ENCODE data around the gene CMAS.
A peak's percentile ranks its signal among the peaks of the same experiment; 100 is the strongest.
"Not testable (repeated sequence)": the region's sequence is repeated elsewhere in the genome, so short reads cannot be mapped to it uniquely, and the experiment has no call there.

Gene CMAS

DNA sequence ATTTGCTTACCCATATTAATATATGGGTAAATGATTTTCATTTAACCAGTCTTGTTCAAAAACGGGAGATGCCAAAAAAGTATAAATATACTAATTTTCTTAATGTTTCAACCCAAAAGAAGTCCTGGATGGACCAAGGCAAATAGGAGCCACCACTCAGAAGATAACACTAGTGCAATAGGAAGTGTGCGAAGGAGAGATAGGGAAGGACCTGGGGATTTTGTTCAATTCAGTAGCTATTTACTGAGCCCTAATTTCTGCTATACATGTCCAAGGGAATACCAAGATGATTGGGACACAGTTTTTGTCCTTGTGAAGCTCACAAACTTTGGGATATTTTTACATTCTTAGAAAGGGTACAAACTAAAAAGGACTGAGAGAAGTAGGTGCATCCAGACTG lies 1.5 kb downstream of the CMAS start:
- no peak for DNase-seq (ENCODE audit: low read depth in 3 of 3)

DNA sequence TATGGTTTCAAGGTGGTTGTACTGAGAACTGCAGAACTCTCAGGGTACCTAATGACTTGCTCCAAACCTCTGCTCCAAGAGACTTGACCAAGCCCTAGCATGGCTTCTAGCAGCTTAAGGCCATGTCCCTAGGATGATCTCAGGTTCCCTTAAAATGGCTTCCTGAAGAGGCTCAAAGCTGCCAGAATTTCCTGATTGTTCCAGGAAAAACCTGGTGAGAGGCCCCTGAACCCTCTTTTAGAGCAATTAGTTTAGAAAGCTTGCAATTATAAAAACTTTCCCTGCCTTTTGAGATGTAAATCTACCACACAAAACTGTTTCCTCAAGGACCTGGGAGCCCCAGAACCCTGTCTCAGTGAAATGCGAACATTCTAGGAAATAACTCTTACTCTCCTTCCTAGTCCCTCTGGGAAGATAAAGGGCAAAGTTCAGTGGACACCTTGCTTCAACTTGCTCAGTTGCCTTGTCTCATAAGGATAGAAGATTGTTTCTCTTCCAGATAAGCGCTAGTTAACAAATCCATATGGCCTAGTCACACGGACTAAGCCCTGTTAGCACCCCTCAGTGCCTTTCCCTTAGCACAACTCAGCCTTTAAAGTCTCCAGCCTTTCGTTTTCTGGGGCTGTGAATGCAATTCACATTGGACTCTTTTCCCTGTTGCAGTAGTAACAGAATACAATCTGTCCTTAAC lies 2.5 kb downstream of the CMAS start:
- no peak for DNase-seq (ENCODE audit: low read depth in 3 of 3)

DNA sequence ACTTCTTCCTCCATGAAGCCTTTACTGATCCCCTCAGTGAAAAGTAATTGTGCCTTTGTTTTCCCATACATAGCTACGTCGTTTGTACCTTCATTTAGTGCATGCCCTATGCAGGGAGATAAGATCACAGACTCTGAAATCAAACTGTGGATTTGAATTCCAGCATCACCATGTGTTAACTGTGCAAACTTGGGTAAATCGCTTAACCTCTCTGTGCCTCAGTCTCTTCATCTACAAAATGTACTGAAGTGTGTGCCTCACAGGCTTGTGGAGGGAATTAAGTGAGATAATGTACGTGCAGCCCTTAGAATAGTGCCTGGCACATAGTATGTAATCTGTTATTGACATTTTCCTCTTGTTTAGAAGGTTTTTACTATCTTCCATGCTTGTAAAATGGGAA lies 4.1 kb downstream of the CMAS start:
- DNase-seq (ENCODE audit: low read depth in 3 of 3): no peak

DNA sequence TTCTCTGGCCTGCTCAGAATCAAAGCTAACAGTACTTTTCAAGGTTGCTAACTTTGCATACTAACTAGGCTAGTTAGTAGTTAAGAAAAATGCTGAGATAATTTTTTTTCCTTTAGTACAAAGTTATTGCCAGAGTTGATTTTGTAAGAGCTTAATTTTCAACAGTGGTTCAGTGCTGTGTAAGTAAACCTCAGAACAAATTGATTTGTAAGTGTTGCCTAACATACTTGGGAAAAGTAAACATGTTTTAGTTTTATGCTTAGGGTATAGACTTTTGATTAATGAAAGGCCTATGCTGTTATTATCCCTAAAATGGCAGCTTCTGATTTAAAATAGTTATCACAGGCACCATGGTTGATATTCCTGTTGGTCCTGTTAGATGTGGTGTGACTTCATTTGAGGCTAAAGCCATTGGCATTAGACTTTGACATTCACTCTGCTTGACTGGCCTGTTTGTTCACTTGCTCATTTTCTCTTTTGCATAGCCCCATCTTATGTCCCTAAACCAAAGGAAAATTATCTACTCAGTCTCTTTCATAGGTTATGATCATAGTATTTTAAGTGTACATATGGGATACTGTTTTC lies 5.2 kb downstream of the CMAS start:
- DNase-seq (ENCODE audit: low read depth in 3 of 3): no peak

DNA sequence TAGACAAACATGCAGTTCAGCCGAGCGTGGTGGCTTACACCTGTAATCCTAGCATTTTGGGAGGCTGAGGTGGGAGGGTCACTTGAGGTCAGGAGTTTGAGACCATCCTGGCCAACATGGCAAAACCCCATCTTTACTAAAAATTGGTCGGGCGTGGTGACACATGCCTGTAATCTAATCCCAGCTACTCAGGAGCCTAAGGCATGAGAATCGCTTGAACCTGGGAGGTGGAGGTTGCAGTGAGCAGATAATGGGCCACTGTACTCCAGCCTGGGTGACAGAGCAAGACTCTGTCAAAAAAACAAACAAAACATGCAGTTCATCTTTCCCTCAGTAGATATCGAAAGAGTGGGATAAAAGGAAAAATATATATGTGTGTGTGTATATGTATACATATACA lies 7.0 kb downstream of the CMAS start:
- DNase-seq (ENCODE audit: low read depth in 3 of 3): not testable (repeated sequence)

DNA sequence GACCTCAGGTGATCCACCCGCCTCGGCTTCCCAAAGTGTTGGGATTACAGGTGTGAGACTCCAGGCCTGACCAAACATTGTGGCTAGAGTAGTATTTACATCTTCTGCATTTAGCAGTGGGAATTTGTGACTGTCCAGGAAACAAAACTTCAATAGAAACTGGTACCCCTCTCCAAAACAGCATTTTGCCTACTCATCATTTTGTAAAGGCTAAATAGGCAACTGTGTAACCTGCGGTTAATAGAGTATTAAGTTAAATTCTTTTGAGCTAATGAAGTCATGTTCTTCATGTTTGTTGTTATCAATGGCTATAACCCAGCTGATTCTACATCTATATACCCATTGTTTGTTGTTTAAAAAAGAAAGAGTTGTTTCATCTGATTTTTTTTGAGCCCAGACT lies 8.1 kb downstream of the CMAS start:
- DNase-seq (ENCODE audit: low read depth in 3 of 3): no peak

DNA sequence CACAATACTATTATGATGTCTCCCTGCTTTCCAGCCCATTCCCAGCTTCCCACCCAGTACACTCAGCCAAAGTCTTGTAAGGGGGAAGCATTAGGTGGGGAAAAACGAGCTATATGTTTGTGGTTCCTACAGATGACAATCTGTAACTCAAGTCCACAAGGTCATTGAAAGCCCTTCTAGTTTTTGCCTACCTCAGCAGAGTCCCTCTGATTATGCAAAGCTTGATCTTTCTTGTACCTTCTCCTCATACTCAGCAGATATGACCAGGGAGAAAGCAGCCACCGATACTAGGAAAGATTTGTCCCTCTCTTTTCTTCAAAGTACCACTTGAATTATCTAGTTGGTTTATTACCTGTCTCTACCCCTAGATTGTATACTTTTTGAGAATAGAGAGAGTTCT lies 10.6 kb downstream of the CMAS start:
- DNase-seq (ENCODE audit: low read depth in 3 of 3): no peak

DNA sequence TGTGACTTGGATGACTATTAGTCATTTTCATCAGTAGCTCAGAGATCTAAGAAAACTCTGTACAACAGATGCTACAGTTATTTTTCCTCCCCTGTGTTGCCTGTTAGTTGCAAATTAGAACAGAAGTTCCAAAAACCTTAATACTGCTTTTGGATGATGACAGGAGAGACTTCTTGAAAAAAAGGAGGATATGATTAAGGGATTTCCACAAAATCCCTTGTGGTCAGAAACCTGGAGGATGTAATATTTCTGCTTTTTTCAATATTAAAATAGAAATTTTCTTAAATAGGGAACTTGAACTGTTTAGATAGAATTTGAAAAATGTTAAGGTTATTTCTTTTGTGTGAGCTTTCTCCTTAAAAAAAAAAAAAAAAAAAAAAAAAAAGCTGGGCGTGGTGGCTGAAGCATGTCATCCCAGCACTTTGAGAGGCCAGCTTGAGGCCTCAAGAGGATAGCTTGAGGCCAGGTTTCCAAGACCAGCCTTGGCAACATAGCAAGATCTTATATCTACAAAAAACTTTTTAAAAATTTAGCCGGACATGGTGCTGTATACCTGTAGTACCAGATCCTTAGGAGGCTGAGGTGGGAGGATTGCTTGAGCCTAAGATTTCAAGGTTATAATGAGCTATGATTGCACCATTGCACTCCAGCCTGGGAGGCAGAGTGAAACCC lies 14.1 kb downstream of the CMAS start:
- no peak for DNase-seq (ENCODE audit: low read depth in 3 of 3)

DNA sequence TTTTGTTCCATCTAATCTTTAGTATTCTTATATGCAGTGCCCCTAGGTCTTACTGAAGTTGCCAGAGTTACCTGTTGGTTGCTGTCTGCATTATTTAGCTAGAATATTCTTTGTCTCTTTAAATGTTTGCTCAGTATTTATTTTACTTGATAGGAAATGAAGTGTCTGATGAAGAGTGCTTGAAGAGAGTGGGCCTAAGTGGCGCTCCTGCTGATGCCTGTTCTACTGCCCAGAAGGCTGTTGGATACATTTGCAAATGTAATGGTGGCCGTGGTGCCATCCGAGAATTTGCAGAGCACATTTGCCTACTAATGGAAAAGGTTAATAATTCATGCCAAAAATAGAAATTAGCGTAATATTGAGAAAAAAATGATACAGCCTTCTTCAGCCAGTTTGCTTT lies 18.9 kb downstream of the CMAS start:
- no peak for DNase-seq (ENCODE audit: low read depth in 3 of 3)

DNA sequence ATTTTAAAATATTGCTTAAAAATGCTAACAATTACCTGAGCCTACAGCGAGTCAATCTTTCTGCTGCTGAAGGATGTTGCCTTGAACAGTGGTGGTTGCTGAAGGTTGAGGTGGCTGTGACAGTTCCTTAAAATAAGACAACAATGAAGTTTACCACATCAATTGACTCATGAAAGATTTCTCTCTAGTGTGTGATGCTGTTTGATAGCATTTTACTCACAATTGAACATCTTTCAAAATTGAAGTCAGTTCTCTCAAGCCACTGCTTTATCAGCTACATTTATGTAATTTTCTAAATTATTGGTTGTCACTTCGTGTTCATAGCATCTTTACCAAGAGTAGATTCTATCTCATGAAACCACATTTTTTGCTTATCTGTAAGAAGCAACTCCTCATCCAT lies 20.3 kb downstream of the CMAS start:
- no peak for DNase-seq (ENCODE audit: low read depth in 3 of 3)

DNA sequence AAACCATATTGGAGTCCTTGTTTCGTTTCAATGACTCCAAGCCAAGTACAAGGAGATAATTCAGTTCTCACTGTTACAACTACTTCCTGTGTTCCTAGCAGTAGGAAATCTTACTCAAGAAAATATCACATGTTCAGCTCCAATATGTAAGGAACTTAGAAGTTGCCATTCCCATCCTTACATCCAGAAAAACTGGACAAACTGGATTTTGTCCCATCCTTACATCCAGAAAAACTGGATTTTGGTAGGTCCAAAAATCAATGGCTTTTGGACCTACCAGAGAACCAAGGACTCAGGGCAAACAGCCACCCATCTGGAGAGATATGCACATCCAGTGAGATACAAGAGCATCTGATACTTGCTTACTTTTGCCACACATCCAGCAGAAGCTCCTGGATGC lies 23.8 kb downstream of the CMAS start:
- no peak for DNase-seq (ENCODE audit: low read depth in 3 of 3)

DNA sequence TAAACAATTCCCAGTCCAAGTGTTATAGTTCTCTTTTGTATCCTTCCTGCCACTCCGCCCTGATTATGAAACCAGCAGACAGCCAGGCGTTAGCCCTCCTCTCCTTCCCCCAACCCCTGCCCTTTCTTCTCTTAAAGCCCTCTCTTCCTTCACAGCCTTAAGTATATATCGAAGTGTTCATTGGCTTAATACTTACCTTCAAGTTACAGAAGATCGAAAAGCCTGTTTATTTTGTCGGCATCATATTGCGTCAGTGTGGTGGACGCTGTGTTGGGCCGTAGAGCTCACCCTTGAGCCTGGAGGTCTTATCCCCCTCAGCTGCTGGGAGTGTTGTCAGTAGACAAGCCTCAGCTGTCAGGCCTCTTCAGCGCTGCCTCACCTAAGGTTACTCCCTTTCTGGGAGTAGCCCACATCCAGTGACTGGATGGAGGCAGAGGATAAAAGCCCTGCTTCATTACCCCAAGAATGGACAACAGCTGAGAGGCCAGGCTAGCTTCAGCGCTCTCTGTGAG lies 36.2 kb downstream of the CMAS start:
- no peak for DNase-seq (ENCODE audit: low read depth in 3 of 3)

DNA sequence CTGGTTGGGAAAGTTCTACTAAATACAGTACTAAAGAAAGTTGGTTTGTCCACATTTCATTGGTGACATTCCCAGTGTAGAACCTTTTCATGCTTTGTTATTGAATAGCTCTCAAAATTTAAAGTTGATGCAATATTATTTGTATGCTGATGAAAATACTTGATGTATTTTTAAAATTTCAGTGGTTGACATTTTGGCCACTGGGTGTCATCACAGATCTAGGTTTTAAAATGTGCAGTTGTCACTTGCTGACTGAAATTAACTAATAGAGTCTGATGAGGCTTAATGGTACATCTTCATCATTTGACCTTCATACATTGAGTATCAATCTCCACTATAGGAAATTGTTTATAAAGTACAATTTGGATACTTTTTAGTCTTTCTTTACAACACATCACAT lies 37.1 kb downstream of the CMAS start:
- DNase-seq (ENCODE audit: low read depth in 3 of 3): no peak

DNA sequence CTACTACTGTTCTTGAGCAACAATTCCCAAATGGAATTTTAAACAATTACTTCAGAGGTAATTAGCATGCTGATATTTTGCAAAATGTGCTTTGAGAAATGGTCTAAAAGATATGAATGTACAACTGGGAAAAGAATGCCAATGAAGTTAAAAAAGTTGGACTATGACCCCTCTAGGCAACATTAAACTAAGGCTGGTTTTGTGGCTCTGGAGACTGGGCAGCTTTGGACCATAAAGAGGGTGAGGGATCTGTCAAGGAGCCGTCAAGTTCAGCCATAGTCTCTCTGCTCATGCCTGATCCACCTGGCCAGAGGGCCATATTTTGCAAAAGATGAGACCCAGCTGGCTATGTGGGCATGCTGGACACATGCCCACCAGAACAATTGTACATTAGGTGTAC lies 38.8 kb downstream of the CMAS start:
- DNase-seq (ENCODE audit: low read depth in 3 of 3): no peak

DNA sequence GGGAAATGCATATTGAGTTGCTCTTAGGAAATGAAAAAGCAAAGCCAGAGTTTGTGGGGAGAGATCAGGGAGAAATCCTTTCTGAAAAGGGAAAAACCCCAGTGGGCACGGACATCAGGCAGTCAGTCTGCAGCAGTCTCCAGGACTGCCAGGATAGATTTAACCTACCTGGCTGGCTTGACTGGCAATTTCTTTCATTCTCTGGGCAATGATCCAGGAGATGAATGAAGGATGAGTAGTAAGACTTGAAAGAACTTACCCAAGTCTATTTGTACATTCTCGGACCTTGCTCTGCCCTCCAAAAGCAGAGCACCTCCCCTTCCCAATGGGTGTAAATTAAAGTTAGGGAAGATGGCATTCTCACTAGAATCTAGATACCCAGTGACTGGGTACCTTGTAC lies 42.9 kb downstream of the CMAS start:
- no peak for DNase-seq (ENCODE audit: low read depth in 3 of 3)

DNA sequence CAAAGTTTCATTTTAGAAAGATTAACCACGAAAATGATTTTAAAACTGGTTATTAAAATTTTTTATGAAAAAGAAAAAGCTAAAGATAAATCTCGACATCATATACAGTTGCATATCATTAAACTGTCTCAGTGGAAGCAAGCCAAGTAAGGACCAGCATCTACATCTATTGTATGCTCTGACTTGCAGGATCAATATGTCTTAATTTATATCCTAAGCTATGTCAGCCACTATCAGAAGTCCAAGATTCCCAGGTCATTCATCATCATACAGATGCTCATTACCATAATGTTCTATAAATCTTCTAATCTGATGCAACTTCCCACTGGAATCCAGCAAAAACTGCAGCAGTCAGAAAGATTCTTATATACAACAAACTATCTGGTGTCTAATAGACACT lies 43.5 kb downstream of the CMAS start:
- DNase-seq (ENCODE audit: low read depth in 3 of 3): no peak

DNA sequence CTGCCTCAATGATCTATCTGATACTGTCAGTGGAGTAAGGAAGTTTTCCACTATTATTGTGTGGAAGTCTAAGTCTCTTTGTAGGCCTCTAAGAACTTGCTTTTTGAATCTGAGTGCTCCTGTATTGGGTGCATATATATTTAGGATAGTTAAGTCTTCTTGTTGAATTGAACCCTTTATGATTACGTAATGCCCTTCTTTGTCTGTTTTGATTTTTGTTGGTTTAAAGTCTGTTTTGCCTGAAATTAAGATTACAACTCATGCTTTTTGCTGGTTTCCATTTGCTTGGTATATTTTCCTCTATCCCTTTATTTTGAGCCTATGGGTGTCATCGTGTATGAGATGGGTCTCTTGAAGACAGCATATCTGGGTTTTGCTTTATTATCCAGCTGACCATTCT lies 53.0 kb downstream of the CMAS start:
- DNase-seq (ENCODE audit: low read depth in 3 of 3): not testable (repeated sequence)

DNA sequence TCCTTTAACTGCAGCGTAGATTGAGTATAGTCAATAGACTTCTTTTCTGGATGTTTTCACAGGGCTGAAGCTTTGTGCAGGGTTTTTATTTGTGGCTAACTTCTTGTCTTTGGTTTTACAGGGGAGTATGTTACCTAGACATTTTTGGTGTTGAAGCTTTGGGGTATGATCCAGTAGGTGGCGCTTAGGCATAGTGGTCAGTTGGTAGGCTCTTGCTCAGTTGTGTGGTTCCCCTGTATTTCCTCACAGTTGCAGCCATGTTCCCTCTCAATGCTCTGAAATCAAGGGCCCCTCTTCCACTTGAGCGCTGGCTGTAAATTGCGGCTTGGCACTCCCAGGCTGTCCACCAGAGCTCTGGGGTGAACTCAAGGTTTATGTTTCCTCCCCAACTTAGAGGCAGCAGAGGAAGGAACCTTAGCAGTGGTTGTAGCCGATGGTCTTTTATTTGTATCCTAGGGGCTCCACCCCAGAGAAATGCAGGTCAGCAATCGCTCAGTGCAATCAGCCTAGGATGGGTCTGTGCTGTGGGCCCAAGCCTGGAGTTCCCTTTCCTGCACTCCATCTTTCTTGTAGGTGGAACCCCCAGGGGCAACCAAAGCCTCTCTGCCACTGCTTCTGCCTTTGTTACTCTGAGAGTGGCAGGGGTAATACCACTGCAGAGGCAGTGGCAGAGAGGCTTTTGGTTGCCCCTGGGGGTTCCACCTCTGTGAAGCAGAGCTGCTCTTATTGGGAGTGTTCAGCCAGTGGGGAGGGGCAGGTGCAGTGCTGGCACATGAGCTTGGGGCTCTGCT lies 55.1 kb downstream of the CMAS start:
- DNase-seq (ENCODE audit: low read depth in 3 of 3): peak in 2 of 3 donors; percentile 25 to 37

DNA sequence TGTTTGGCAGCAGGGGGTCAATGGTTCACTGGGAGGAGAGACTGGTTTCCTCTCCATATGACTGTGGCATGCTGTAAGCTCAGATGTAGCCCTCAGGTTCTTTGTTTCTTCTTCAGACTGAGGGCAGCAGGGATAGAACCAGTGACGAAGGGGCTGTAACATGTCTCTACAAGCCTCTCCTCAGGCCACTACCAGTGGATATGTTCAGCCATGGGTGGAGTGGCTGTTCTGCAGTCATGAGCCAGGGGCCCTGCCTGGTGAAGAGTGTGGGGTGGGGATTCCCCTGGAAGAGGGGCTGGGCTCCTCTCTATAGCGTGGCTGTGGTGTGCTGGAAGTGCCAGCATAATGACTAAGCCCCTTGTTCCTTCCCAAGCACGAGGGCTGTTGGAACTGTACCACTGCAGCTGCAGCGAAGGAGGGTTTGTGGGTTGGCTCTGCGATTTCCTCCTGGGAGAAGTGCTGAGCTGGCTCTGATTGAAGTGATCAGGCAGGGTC lies 55.8 kb downstream of the CMAS start:
- no peak for DNase-seq (ENCODE audit: low read depth in 3 of 3)

DNA sequence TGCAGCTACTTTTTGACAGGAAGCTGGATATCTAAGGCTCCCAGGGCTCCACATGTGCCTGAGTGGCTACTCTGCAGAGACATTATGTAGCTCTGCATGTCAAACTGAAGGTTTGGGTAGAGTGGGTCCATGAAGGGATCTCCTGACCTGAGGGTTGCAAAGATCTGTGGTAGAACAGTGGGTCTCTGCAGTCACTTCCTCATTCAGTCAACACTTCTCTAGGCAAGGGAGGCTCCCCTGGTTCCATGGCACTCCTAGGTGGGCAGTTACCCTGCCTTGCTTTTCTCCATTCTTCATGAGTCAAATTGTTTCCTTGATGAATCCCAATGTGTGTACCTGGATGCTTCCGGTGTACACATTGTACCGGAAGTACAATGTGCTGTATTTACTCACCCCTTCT lies 57.4 kb downstream of the CMAS start:
- no peak for DNase-seq (ENCODE audit: low read depth in 3 of 3)

DNA sequence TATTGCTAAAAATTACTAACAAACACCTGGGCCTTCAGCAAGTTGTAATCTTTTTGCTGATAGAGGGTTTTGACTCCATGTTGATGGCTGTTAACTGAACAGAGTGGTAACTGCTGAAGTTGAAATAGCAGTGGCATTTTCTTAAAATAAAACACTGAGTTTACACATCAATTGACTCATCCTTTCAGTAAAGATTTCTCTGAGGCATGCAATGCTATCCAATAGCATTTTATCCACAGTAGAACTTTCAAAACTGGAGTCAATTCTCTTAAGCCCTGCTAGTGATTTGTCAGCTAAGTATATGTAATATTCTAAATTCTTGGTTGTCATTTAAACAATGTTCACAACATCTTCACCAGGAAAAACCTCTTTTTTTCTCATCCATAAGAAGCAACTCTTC lies 59.5 kb downstream of the CMAS start:
- DNase-seq (ENCODE audit: low read depth in 3 of 3): no peak

DNA sequence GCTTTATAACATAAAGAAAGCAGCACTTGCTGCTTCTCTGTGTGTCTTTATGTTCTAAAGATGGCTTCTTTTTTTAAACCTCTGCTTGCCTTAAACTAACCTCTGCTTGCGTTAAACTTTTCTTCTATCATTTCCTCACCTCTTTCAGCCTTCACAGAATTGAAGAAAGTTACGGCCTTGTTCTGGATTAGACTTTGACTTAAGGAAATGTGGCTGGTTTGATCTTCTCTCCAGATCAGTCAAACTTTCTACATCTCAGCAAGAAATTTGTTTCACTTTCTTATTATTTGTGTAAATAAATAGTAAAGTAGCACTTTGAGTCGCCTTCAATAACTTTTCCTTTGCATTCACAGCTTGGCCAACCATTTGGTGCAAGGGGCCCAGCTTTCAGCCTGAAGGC lies 64.2 kb downstream of the CMAS start:
- no peak for DNase-seq (ENCODE audit: low read depth in 3 of 3)

All from stimulated activated CD4-positive, alpha-beta T cell treated with anti-CD3 and anti-CD28 coated beads, TNF-alpha, amount 100 ng/mL, for 48 hours (primary cell).